ENCODE results near the gene LRP1-AS. TPM values are rescaled to one million over a fixed set of nuclear protein-coding genes. Genes with fewer than 3 reads are reported as not detected.

The LRP1-AS gene
- total and polyA plus RNA-seq, 4 donors: not detected

DNA sequence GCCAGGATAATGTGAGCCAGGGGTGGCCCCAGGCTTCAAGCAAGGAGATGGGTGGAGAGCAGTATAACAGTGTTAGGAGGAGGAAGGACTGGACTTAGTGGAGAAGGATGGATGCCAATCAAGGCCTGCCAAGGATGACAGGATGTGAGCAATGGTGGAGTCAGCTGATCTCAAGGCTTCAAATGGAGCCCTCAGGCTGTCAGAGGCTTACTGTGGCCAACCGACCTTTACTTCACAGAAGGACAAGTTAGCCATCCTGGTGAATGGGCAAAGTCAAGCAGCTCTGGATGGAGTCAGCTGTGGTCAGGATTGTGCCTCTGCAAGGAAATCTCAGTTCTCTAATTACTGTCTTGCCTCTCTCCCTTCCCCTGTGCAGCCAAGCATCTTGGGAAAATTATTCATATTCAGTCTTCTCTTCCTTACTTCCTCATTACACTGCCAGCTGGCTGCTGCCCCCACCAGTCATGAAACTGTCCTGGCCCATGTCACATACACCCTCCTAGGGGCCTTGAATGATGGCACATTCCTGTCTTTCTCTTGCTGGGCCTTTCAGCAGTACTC is 28.6 kb downstream of the LRP1-AS start:
- H3K27ac ChIP-seq (ENCODE audit: low read depth in 1 of 2, low read length in 2 of 2): no peak overlapping the region
- ATAC-seq (ENCODE audit: low FRiP score) (peak; percentile 37), DNase-seq (no peak)
- H3K9me3 ChIP-seq (ENCODE audit: control insufficient read depth, low read length): no peaks in the 10 kb centered on the region
- intact Hi-C loops (cut with DNase I): no loop called here
- 80 to 93% methylated on average over 1 of the region's 1 CpG for WGBS, 2 donors
- no peak overlapping the region for H3K4me3 ChIP-seq (ENCODE audit: low read length in 2 of 2)
- H3K36me3 ChIP-seq (ENCODE audit: control insufficient read depth in 1 of 2, insufficient read depth in 2 of 2, low read length in 1 of 2): no peaks in the 10 kb centered on the region
- no peaks in the 10 kb centered on the region for H3K4me1 ChIP-seq (ENCODE audit: control insufficient read depth in 1 of 2, insufficient read depth in 2 of 2, low read length in 2 of 2)
- no peaks in the 10 kb centered on the region for H3K27me3 ChIP-seq (ENCODE audit: control insufficient read depth in 1 of 2, insufficient read depth in 2 of 2, low read length in 1 of 2)

DNA sequence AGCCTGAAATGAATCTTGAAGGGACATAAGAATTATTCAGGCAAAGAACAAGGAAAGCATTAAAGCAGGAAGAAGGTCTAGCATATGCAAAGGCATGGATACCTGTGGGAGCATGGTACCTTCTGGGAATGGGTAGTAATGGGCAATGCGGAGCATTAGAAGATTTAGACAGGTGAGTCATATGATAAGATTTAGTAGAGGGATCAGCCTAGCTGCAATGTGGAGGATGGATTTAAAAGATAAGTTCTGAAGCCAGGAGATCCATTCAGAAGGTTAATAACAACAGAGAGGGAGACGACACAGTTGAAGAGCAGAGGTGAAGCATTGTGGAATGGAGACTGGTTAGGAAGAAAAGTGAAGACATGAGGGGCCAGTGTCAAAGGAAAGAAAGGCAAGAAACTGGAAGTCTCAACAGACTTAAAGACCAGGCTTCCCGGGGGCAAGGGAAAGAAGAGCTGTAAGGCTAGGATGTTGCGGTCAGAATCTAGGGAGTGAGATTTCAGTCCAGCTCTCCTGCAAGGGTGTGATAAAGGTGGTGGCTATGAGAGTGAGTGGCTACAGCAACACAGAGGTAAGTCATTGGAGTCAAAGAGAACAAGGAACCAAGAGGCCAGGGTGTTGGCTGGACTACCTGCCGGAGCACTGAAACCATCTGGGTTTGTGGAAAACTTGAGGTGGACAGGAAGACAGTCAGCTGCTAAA is 30.7 kb downstream of the LRP1-AS start:
- ATAC-seq (ENCODE audit: low FRiP score) (no peak), DNase-seq (no peak)
- no peak overlapping the region for H3K4me3 ChIP-seq (ENCODE audit: low read length in 2 of 2)
- H3K9me3 ChIP-seq (ENCODE audit: control insufficient read depth, low read length): no peaks in the 10 kb centered on the region
- WGBS, 2 donors: 72 to 76% methylated on average over 5 of the region's 5 CpGs
- H3K4me1 ChIP-seq (ENCODE audit: control insufficient read depth in 1 of 2, insufficient read depth in 2 of 2, low read length in 2 of 2): no peaks in the 10 kb centered on the region
- no peaks in the 10 kb centered on the region for H3K27me3 ChIP-seq (ENCODE audit: control insufficient read depth in 1 of 2, insufficient read depth in 2 of 2, low read length in 1 of 2)
- H3K36me3 ChIP-seq (ENCODE audit: control insufficient read depth in 1 of 2, insufficient read depth in 2 of 2, low read length in 1 of 2): no peaks in the 10 kb centered on the region
- intact Hi-C loops (cut with DNase I): no loop called here
- H3K27ac ChIP-seq (ENCODE audit: low read depth in 1 of 2, low read length in 2 of 2): no peak overlapping the region

DNA sequence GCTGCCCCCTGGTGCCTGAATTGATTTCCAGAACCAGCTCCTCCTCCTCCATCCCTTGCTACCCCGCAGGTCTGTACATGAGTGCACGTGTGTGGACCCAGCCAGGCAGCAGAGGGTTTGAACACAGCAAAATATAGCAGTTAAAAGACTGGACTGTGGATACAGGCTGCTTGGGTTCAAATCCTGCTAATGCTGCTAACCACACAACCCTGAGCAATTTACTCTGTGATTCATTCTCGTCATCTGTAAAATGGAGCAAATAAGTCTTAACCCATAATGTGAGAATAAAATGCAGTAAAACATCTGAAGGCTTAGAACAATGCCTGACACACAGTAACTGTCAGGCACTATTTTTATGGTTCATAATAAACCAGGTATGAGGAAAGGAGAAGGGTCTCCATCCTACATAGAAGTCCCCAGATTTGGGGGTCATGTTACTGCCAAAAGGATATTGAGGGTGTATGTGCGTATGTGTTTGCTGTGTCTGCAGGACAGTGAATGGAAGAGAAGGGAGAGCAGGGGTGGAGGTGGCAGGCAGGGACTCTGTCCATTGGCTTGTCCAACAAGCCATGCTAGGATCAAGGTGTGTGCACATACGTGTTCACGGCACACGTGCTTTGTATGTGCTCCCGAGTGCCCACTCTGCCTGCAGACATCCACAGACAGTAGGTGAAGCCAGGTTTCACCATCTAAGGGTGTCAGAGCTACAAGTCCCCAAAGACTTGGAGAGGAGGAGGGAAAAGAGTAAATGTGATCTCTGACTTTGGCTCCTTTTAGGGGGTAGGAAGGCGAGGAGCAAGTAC is 34.7 kb downstream of the LRP1-AS start:
- no peaks in the 10 kb centered on the region for H3K4me1 ChIP-seq (ENCODE audit: control insufficient read depth in 1 of 2, insufficient read depth in 2 of 2, low read length in 2 of 2)
- no peaks in the 10 kb centered on the region for H3K36me3 ChIP-seq (ENCODE audit: control insufficient read depth in 1 of 2, insufficient read depth in 2 of 2, low read length in 1 of 2)
- peak overlapping the region in 1 of 2 donors; percentile 2 for H3K27ac ChIP-seq (ENCODE audit: low read depth in 1 of 2, low read length in 2 of 2)
- DNase-seq: no peak
- H3K4me3 ChIP-seq (ENCODE audit: low read length in 2 of 2): no peak overlapping the region
- WGBS, 2 donors: 46 to 53% methylated on average over 9 of the region's 9 CpGs
- ATAC-seq (ENCODE audit: low FRiP score): peak; percentile 77
- intact Hi-C loops (cut with DNase I): loop anchor here (1.0 to 5.0 kb wide), 2 partner anchors 43 to 105 kb away; partner anchors contain the start of gene ZBTB39 (in 1 of the 2)
- no peaks in the 10 kb centered on the region for H3K9me3 ChIP-seq (ENCODE audit: control insufficient read depth, low read length)
- no peaks in the 10 kb centered on the region for H3K27me3 ChIP-seq (ENCODE audit: control insufficient read depth in 1 of 2, insufficient read depth in 2 of 2, low read length in 1 of 2)

DNA sequence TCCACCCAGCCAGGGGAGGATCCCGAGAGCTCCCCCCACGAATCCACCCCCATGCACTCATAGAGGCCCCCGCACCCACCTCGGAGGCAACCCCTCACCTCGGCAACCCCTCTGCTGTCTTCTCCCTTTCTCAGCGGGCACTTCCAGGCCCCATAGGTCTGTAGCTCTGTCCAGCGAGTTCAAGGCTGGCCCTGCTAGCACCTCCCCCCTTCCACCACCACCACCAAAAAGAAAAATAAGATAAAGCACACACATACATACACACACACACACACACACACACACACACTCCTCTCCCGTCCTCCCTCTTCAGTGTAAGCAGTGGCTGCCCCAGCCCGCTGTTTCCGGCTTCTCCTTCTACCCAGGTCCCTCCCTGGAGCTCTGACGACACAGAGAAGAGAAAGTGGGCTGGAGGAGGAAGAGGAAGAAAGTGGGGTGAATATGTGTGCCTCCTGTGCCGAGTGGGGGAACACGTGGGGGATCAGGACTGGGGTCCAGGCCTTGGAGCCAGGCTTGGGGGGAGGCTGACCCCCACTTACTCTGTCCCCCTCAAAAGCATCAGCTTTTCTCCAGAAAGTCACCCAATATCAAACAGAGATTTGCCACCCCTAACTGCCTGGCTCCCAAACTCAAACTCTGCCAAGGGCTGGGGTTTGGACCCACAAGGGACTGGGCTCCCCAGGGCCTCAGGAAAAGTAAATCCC is 36.2 kb downstream of the LRP1-AS start, which contains the start of gene STAT6:
STAT6 (minus strand) TSS at position 332 of the 704 bp plus-strand sequence. CDS start 3,084 bp downstream, outside the sequence.
- DNase-seq: peak; percentile 90 to 92
- Histone ChIP-seq H3K4me3 (ENCODE audit: low read length in 2 of 2) (peak within 1 kb of the TSS; percentile 61 to 86), H3K27me3 (ENCODE audit: control insufficient read depth in 1 of 2, insufficient read depth in 2 of 2, low read length in 1 of 2) (no peaks in the 10 kb centered on the region), H3K9me3 (ENCODE audit: control insufficient read depth, low read length) (no peaks in the 10 kb centered on the region), H3K4me1 (ENCODE audit: control insufficient read depth in 1 of 2, insufficient read depth in 2 of 2, low read length in 2 of 2) (no peaks in the 10 kb centered on the region), H3K36me3 (ENCODE audit: control insufficient read depth in 1 of 2, insufficient read depth in 2 of 2, low read length in 1 of 2) (peaks cover 0 to 3% of the 10 kb centered on the region in 2 donors), H3K27ac (ENCODE audit: low read depth in 1 of 2, low read length in 2 of 2) (peak within 1 kb of the TSS; percentile 59 to 98)
- 0% methylated on average over 12 to 13 of the region's 13 CpGs for WGBS, 2 donors
- intact Hi-C loops (cut with DNase I): loop anchor here (1.0 to 5.0 kb wide), 4 partner anchors 16 to 104 kb away; partner anchors contain the start of genes NAB2 (in 1 of the 2) and ZBTB39 (in 1 of the 2)
- peak; percentile 86 for ATAC-seq (ENCODE audit: low FRiP score)

DNA sequence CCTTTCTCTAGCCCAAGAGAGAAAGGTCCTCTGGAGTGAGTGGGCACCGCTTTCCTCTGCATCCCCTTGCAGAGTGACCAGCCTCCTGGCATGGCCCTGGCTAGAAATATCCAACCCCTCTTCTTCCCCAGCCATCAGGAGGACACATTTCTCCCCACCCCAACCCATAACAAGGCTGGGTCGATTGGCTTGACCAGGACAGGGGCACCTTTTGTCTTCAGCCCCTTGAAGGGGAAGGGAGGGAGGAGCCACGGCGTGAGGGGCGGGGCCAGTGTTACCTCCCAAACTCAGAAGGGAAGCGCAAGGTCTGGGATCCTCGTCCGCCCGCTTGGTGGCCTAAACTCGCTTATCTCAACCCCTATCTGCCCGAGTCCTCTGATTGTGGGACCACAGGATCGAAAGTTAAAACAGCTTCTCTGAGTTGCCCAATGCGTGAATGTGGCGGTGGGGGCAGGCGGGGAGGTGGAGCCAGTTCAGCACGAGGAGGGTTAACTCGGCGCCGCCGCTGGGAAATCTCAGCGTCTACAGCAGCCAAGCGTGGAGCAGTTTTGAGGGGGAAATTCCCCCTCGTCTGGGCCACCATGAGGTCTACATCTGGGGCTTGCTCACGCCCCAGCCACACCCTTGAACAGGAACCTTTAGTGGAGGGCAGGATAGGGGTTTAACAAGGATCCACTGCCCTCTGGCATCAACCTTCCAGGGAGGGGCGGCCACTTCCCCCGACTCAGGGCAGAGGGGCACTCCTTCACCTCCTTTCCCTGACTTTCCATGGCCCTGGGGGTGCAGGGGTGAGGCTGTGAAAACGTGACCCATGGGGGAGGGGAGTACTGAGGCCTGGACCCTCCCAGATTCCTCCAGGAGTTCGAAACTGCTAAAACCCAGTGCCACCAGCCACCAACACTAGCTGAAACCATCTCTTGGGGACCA is 37.1 kb downstream of the LRP1-AS start:
- no peaks in the 10 kb centered on the region for H3K9me3 ChIP-seq (ENCODE audit: control insufficient read depth, low read length)
- intact Hi-C loops (cut with DNase I): loop anchor here (1.0 to 5.0 kb wide), 4 partner anchors 16 to 103 kb away; partner anchors contain the start of genes NAB2 (in 1 of the 2) and ZBTB39 (in 1 of the 2)
- no peaks in the 10 kb centered on the region for H3K4me1 ChIP-seq (ENCODE audit: control insufficient read depth in 1 of 2, insufficient read depth in 2 of 2, low read length in 2 of 2)
- DNase-seq (peak; percentile 83 to 91), ATAC-seq (ENCODE audit: low FRiP score) (peak; percentile 49)
- H3K36me3 ChIP-seq (ENCODE audit: control insufficient read depth in 1 of 2, insufficient read depth in 2 of 2, low read length in 1 of 2): peaks cover 0 to 4% of the 10 kb centered on the region in 2 donors
- H3K4me3 ChIP-seq (ENCODE audit: low read length in 2 of 2): peak overlapping the region; percentile 61 to 86
- no peaks in the 10 kb centered on the region for H3K27me3 ChIP-seq (ENCODE audit: control insufficient read depth in 1 of 2, insufficient read depth in 2 of 2, low read length in 1 of 2)
- 1 to 2% methylated on average over 28 of the region's 28 CpGs for WGBS, 2 donors
- peak overlapping the region; percentile 19 to 98 for H3K27ac ChIP-seq (ENCODE audit: low read depth in 1 of 2, low read length in 2 of 2)

DNA sequence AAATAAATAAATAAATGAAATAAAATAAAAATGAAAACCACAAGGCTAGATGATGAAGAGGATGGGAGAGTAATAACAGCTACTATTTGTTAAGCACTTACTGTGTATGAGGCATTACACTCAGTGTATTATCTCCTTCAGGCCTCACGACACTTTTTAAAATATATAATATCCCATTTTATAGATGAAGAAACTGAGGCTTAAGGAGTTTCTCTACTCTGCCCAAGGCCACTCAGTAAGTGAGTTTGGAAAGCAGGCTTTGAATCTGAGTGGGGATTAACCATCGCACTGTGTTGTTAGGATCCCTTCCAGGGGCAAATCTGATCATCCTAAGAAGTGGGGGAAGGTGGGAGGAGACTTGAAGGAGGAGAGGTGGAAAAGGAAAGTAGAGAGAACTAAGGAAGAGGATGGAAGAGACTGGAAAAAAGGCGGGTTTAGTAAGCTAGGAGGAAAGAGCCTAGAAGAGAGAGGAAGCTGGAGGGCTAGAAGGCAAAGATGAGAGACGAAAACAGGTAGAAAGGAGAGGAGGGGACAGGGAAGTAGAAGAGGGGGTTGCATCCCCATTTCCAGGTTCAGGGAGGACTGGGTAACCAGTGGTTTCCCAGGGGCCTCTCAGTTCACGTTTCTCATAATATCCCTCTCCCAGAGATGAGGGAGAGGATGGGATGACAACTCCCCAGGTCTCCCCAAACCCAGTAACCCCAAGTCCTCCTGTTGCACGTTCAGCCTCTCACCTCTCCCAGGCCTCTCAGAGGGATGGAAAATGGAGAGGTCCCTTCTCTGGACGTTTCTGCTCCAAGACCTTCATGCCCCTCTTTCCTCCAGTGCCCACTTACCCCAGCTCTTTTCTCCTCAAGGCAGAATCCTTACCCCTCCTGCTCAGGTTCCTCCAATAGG is 38.0 kb downstream of the LRP1-AS start:
- no peaks in the 10 kb centered on the region for H3K27me3 ChIP-seq (ENCODE audit: control insufficient read depth in 1 of 2, insufficient read depth in 2 of 2, low read length in 1 of 2)
- WGBS, 2 donors: 39 to 44% methylated on average over 7 of the region's 7 CpGs
- DNase-seq (no peak), ATAC-seq (ENCODE audit: low FRiP score) (no peak)
- intact Hi-C loops (cut with DNase I): loop anchor here (2.0 to 5.0 kb wide), 3 partner anchors 15 to 102 kb away; partner anchors contain the start of gene ZBTB39 (in 1 of the 2)
- H3K9me3 ChIP-seq (ENCODE audit: control insufficient read depth, low read length): no peaks in the 10 kb centered on the region
- peak overlapping the region; percentile 61 to 86 for H3K4me3 ChIP-seq (ENCODE audit: low read length in 2 of 2)
- H3K36me3 ChIP-seq (ENCODE audit: control insufficient read depth in 1 of 2, insufficient read depth in 2 of 2, low read length in 1 of 2): peaks cover 0 to 4% of the 10 kb centered on the region in 2 donors
- H3K27ac ChIP-seq (ENCODE audit: low read depth in 1 of 2, low read length in 2 of 2): no peak overlapping the region
- H3K4me1 ChIP-seq (ENCODE audit: control insufficient read depth in 1 of 2, insufficient read depth in 2 of 2, low read length in 2 of 2): no peaks in the 10 kb centered on the region

All from aorta (tissue), 5 donors.